Gastrocnemius medialis (tissue), 4 donors: Measurements from ENCODE around the gene CACTIN. TPM values are rescaled to one million over a fixed set of nuclear protein-coding genes. Genes with fewer than 3 reads are reported as not detected.
"Not testable (repeated sequence)": the region's sequence is repeated elsewhere in the genome, so short reads cannot be mapped to it uniquely, and the experiment has no call there.

Experiments used
- ATAC-seq, 2 donors: fragments of 150-250 bp; one replicate each; pipeline ENCODE4 v1.9.1; 2016
- DNase-seq, 2 donors: peaks; one replicate each; pipeline ENCODE4 v3.0.0-alpha.2; 2019
- H3K27ac ChIP-seq, 4 donors: fragments of 200-600 bp; sonication (generic); 1 replicate in 1 of 4; 2 replicates in 3 of 4; pipeline ENCODE4 v1.5.1; 2016 to 2018; ENCODE audit warnings: mild to moderate bottlenecking in 2 of 4, moderate library complexity in 1 of 4
- H3K27me3 ChIP-seq, 3 donors: fragments of 200-600 bp; sonication (generic) in 2 of 3; 1 replicate in 1 of 3; 2 replicates in 2 of 3; pipeline versions ENCODE4 v1.5.1 to v1.6.0; 2016 to 2019; ENCODE audit warnings: mild to moderate bottlenecking in 1 of 3, moderate library complexity in 1 of 3
- H3K36me3 ChIP-seq, 2 donors: fragments of 200-600 bp; sonication (generic) in 1 of 2; one replicate each; pipeline ENCODE4 v1.5.1; 2017 to 2018
- H3K4me1 ChIP-seq, 2 donors: fragments of 200-600 bp; sonication (generic) in 1 of 2; one replicate each; pipeline ENCODE4 v1.5.1; 2016 to 2017; ENCODE audit warnings: mild to moderate bottlenecking in 2 of 2
- H3K4me3 ChIP-seq, 4 donors: fragments of 200-600 bp; sonication (generic) in 3 of 4; 1 replicate in 1 of 4; 2 replicates in 3 of 4; pipeline ENCODE4 v1.5.1; 2016 to 2019; ENCODE audit warnings: mild to moderate bottlenecking in 2 of 4
- H3K9me3 ChIP-seq, 3 donors: fragments of 200-600 bp; sonication (generic) in 2 of 3; 1 replicate in 1 of 3; 2 replicates in 2 of 3; pipeline ENCODE4 v1.5.1; 2016 to 2019
- CTCF ChIP-seq, 5 experiments: fragments of 450-650 bp in 3 of 5; fragments of 200-600 bp in 2 of 5; sonication (generic) in 2 of 5; IDR thresholded peaks in 4 of 5; conservative IDR thresholded peaks in 1 of 5; 1 replicate in 4 of 5; 2 replicates in 1 of 5; pipeline ENCODE4 v1.5.1; 2016 to 2019; ENCODE audit warnings: antibody characterized with exemption in 5 of 5, mild to moderate bottlenecking in 3 of 5, moderate library complexity in 3 of 5
- POLR2A ChIP-seq, 2 donors: fragments of 450-650 bp; IDR thresholded peaks; one replicate each; pipeline ENCODE4 v1.6.1; 2017; ENCODE audit warnings: antibody characterized with exemption in 2 of 2, mild to moderate bottlenecking in 2 of 2, moderate library complexity in 2 of 2
- in situ Hi-C, 4 donors: fragments of 200-750 bp; cut with MboI; loops; one replicate each; pipeline versions ENCODE4 v1.15.0 to v1.8.0; 2017; ENCODE audit warnings: low sequenced_read_pairs in 4 of 4
- intact Hi-C: fragments of 100-400 bp; cut with DNase I; formaldehyde crosslinking; loops from one replicate; pipeline ENCODE4 v1.15.1; 2023; ENCODE audit warnings: low total_unique reads
- total RNA-seq, 4 donors: library from RNA; depleted of rRNA; stranded (reverse); fragments of >200 nt; gene quantifications; one replicate each; pipeline versions ENCODE4 v1.1.0 to v1.2.3, GENCODE V29; 2016

The CACTIN gene
- total RNA-seq, 4 donors from 2014 or later = 19.5 to 28.4 (median 27.4) TPM

- no peak for TF ChIP-seq POLR2A (IDR thresholded peaks at IDR 0.05)
- peaks cover 0 to 16% of the 10 kb centered on the region in 2 donors for H3K36me3 ChIP-seq
- no peak for ATAC-seq
- no peaks in the 10 kb centered on the region for H3K4me1 ChIP-seq
- intact Hi-C loops (no loop called here), in situ Hi-C loops (no loop called here)
- H3K4me3 ChIP-seq = no peak overlapping the region
- no peak for DNase-seq
- H3K9me3 ChIP-seq = no peaks in the 10 kb centered on the region
- no peaks in the 10 kb centered on the region for H3K27me3 ChIP-seq
- H3K27ac ChIP-seq = no peak overlapping the region
Measured at GRCh38 chr19:3632739-3633558, 6.4 kb upstream of the CACTIN start.

- no peak for TF ChIP-seq POLR2A (IDR thresholded peaks at IDR 0.05)
- no peak for TF ChIP-seq CTCF (IDR thresholded peaks at IDR 0.05 in 4 of 5, conservative IDR thresholded peaks at IDR 0.05 in 1 of 5)
- intact Hi-C loops = no loop called here
- Histone ChIP-seq H3K27me3 (no peaks in the 10 kb centered on the region), H3K27ac (no peak overlapping the region), H3K4me3 (no peak overlapping the region), H3K36me3 (peaks cover 0 to 14% of the 10 kb centered on the region in 2 donors), H3K9me3 (no peaks in the 10 kb centered on the region), H3K4me1 (peaks cover 3 to 5% of the 10 kb centered on the region in 2 donors)
- in situ Hi-C loops = no loop called here
- DNase-seq = no peak
- no peak for ATAC-seq
Measured at GRCh38 chr19:3632098-3632497, 5.5 kb upstream of the CACTIN start.

GRCh38 chr19:3631053-3631861 is 4.7 kb upstream of the CACTIN start:
- ATAC-seq (no peak), DNase-seq (no peak)
- intact Hi-C loops (no loop called here), in situ Hi-C loops (no loop called here)
- no peak overlapping the region for H3K27ac ChIP-seq
- H3K4me3 ChIP-seq = no peak overlapping the region
- H3K36me3 ChIP-seq = peaks cover 0 to 14% of the 10 kb centered on the region in 2 donors
- no peaks in the 10 kb centered on the region for H3K9me3 ChIP-seq
- no peaks in the 10 kb centered on the region for H3K27me3 ChIP-seq
- TF ChIP-seq CTCF (IDR thresholded peaks at IDR 0.05 in 4 of 5, conservative IDR thresholded peaks at IDR 0.05 in 1 of 5) = no peak
- TF ChIP-seq POLR2A (IDR thresholded peaks at IDR 0.05) = no peak
- peaks cover 3 to 5% of the 10 kb centered on the region in 2 donors for H3K4me1 ChIP-seq

- peaks cover 19 to 21% of the 10 kb centered on the region in 2 donors for H3K4me1 ChIP-seq
- in situ Hi-C loops, intact Hi-C loops, H3K9me3 ChIP-seq, DNase-seq, H3K27ac ChIP-seq, H3K4me3 ChIP-seq, ATAC-seq, H3K27me3 ChIP-seq: not testable (repeated sequence)
- H3K36me3 ChIP-seq = peaks cover 0 to 14% of the 10 kb centered on the region in 2 donors
Measured at GRCh38 chr19:3628766-3629165, 2.2 kb upstream of the CACTIN start.

GRCh38 chr19:3627351-3627723 is 747 bp upstream of the CACTIN start:
- Histone ChIP-seq H3K4me3 (peak overlapping the region; percentile 6 to 99 (median 52)), H3K27ac (peak overlapping the region; percentile 88 to 98 (median 96)), H3K4me1 (peaks cover 19 to 21% of the 10 kb centered on the region in 2 donors), H3K9me3 (no peaks in the 10 kb centered on the region), H3K27me3 (no peaks in the 10 kb centered on the region), H3K36me3 (peaks cover 0 to 12% of the 10 kb centered on the region in 2 donors)
- in situ Hi-C loops (no loop called here), intact Hi-C loops (loop anchor here (2.0 kb wide), 2 partner anchors 55 to 71 kb away; partner anchors contain the start of genes HMG20B and MFSD12)
- ATAC-seq = no peak
- TF ChIP-seq POLR2A (IDR thresholded peaks at IDR 0.05) (no peak), CTCF (IDR thresholded peaks at IDR 0.05 in 4 of 5, conservative IDR thresholded peaks at IDR 0.05 in 1 of 5) (no peak)
- no peak for DNase-seq
